Right kidney (tissue), 9 donors: ENCODE measurements around the gene HS3ST3B1.

ENCODE experiments used
- DNase-seq: peaks from one replicate; pipeline ENCODE4 v3.0.0-alpha.2; 2016
- long read RNA-seq, 8 donors: transcript quantifications; one replicate each; lab custom pipeline, GENCODE V29; 2026

The HS3ST3B1 gene
- long read RNA-seq, donor 1, full-length matches to known transcripts: 13 of 13 reads
- long read RNA-seq, donor 1, partial matches to known transcripts: 0 of 13 reads
- long read RNA-seq, donor 1, other reads (novel, unspliced or antisense): 0 of 13 reads
- long read RNA-seq, donor 2, full-length matches to known transcripts: 7 of 12 reads
- long read RNA-seq, donor 2, partial matches to known transcripts: 5 of 12 reads
- long read RNA-seq, donor 2, other reads (novel, unspliced or antisense): 0 of 12 reads
- long read RNA-seq, donor 3, full-length matches to known transcripts: 14 of 14 reads
- long read RNA-seq, donor 3, partial matches to known transcripts: 0 of 14 reads
- long read RNA-seq, donor 3, other reads (novel, unspliced or antisense): 0 of 14 reads
- long read RNA-seq, donor 4, full-length matches to known transcripts: 8 of 8 reads
- long read RNA-seq, donor 4, partial matches to known transcripts: 0 of 8 reads
- long read RNA-seq, donor 4, other reads (novel, unspliced or antisense): 0 of 8 reads
- long read RNA-seq, donor 5, full-length matches to known transcripts: 14 of 19 reads
- long read RNA-seq, donor 5, partial matches to known transcripts: 5 of 19 reads
- long read RNA-seq, donor 5, other reads (novel, unspliced or antisense): 0 of 19 reads
- long read RNA-seq, donor 6, full-length matches to known transcripts: 17 of 24 reads
- long read RNA-seq, donor 6, partial matches to known transcripts: 7 of 24 reads
- long read RNA-seq, donor 6, other reads (novel, unspliced or antisense): 0 of 24 reads
- long read RNA-seq, donor 7: 0 reads
- long read RNA-seq, donor 8, full-length matches to known transcripts: 7 of 13 reads
- long read RNA-seq, donor 8, partial matches to known transcripts: 6 of 13 reads
- long read RNA-seq, donor 8, other reads (novel, unspliced or antisense): 0 of 13 reads

DNA sequence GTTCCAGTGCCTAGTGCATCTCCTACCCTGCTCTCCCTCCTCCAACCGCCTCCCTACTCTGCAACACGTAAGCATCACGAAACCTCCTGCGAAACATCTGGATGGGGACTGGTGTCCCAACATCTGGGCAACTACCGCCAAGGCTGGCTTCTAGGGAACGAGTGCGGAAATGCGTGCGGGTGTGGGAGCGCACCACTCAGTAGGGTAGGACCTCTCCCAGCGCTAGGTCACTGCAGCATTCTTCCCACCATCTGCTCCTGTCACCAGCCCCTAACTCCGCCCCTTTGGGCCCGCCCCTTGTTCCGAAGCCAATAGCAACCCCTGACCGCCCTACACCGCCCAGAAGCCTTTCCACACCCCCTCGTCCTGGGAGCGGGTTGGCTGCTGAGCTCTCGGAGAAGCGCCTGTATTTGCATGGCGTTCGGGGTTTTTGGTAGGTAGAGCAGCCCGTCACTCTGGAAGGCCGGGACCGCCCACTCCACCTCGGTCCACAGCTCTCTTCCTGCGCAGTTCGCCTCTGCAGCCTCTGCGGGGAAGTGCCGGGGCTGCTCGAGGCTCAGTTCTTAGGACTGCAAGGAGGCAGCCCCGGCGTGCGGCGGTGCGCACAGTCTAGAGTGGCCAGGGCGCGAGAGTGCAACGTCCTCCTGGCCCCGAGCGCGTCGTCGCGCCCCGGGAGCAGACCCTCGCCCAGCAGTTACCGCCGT is at the start of gene HS3ST3B1:
HS3ST3B1 (plus strand) TSS at position 507 of the 704 bp plus-strand sequence. CDS start 438 bp downstream, outside the sequence.
- peak; percentile 94 for DNase-seq

- DNase-seq: no peak
Measured at GRCh38 chr17:14261406-14261805, 39.5 kb upstream of the HS3ST3B1 start.

DNA sequence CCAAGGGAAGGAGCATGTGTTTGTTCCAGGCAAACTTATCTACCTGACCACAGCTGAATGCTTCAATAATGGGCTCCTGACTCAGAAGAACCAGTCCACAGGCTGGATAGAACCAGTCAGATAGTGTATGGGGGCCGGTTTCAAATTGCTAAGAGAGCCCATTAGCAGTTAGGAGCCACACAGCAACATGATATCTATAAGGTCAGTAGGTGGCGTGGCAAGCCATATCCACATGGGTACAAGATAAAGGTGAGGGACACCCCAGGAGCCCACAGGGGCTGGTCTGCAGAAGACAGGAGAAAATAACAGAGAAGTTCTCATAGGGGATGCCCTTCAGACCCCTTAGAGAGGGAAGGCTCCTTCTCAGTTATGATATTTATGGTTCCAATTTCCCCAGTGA is 32.6 kb upstream of the HS3ST3B1 start:
- no peak for DNase-seq

GRCh38 chr17:14269473-14269872 is 31.4 kb upstream of the HS3ST3B1 start:
- DNase-seq: no peak

- DNase-seq: no peak
Measured at GRCh38 chr17:14270508-14270907, 30.4 kb upstream of the HS3ST3B1 start.

- no peak for DNase-seq
Measured at GRCh38 chr17:14276535-14277250, 24.2 kb upstream of the HS3ST3B1 start.

DNA sequence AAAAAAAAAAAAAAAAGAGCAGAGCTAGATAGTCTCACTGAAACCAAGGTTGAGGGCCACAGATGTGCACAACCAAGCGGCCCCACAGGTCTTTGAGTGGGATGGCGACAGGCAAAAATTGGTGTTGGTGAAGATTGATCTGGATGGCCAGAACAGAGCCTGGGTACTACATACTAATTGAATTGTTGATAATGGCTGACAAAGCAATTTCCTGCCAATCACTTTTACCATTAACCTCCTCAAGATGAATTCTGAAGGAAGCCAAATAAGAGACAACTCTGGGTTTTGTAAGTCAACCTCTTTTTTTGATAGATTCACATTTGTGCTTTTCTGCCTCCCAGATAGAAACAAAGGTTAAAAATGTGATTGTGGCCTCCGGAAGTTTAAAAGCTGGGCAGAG is 19.4 kb upstream of the HS3ST3B1 start:
- DNase-seq: no peak

- no peak for DNase-seq
Measured at GRCh38 chr17:14282726-14283125, 18.2 kb upstream of the HS3ST3B1 start.

DNA sequence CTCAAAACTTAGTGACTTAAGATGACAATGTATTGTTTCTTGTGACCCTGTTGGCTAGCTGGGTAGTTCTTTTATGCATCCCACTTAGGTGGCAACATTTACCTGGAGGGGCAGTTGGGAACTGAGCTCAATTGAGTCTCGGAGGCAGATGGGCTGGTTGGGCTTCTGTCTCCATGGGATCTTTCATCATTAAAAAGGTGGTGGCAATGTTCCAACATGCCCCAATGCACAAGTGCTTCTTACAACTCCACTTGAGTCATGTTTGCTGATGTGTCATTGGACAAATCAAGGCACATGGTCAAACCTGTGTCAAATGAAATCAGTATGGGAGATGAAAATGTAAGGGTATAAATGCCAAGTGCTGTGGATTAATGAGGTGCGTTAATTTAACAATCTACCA is 11.7 kb upstream of the HS3ST3B1 start:
- DNase-seq: no peak

DNA sequence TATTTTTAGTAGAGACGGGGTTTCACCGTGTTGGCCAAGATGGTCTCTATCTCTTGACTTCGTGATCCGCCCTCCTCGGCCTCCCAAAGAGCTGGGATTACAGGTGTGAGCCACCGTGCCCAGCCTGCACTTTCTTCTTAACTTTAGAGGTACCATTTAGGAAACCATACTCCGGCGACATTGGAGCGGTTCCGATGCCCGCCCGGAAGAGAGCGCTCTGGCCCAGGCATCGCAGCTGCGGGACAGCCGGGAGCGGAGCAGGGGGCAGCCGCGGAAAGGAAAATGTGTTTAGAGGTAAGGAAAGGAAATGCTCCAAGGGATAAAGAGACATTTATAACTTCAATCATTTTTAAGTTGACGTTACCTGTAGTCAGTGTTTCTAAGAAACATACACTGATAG is 6.0 kb upstream of the HS3ST3B1 start:
- DNase-seq: no peak

- no peak for DNase-seq
Measured at GRCh38 chr17:14295676-14296075, 5.2 kb upstream of the HS3ST3B1 start.

- peak; percentile 16 for DNase-seq
Measured at GRCh38 chr17:14296166-14296910, 4.5 kb upstream of the HS3ST3B1 start.

DNA sequence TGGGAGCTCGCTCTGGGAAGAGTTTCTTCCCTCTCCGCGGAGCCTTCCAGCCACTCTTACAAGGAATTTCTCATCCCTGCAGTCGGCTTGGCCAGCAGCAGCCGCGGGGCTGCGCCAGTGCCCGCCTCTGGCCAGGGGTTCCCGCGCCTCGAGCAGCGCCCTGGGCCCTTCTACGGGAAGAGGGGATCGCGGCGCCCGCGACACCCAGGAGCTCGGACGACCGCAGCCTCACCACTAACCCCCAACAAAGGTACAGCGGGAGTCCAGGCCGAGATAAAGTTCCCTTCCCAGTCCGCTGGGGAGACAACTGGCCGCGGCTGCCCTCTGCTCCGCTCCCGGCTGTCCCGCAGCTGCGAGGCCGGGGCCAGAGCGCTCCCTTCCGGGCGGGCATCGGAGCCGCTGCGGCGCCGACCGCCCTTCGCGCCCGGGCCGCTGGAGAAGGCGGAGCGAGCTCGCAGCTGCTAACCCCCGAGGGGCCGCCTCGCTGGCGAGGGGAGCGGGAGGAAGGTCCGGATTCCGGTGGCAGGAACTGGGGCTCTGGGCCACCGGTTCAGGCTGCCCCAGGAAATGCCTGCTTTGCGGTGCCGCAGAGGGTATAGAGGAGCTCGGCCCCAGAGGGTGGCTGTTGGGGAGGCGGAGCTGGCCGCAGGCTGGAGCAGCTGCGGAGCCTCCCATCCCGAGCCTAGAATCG is 3.6 kb upstream of the HS3ST3B1 start:
- peak; percentile 85 for DNase-seq

DNA sequence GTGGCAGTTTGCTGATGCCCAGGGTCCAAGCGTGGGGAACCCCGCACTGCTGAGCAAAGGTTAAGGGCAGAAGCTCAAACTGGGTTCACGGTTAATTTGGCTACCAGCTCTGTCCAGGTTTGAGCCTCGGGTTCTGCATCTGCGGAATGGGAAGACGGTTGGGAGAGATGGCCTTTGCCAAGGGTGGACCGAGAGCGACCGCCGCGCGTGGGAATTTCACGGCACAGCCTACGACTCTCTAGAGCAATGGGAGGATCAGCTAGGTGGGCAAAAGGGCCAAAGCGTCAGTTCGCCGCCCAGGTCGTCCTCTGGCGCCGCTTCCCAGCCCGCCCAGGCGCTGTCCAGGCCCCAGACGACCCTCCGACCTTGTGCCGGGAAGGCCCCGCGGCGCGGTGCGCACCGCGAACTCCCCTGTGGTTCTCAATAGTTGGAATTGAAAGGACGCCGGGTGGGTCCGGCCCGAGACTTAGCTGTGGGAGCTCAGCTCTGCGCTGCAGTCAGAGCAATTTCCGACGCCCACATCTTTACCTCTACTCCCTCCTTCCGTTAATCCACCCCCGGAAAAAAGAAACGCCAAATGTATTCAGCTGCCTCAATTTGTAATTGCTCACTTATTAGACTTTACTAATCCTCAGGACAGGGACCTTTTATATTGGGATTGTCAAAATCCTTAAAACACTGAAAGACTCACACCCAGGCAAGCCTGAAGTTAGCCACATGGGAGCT is 2.5 kb upstream of the HS3ST3B1 start:
- peak; percentile 64 for DNase-seq

DNA sequence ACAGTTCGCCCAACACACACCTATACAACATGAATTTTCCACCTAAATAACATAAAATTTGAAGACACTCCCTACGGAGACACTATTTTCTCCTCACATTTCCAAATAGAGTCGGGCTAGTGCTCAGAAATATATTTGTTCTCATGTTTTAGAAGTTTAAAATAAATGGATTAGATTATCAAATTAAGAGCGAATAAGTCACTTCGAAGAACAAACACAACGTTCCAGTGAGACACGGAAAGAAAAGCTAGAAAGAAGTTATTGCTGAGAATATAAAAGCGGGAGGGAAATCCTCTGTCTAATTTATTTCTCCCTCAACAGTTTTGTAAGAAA is 2.0 kb upstream of the HS3ST3B1 start:
- no peak for DNase-seq

DNA sequence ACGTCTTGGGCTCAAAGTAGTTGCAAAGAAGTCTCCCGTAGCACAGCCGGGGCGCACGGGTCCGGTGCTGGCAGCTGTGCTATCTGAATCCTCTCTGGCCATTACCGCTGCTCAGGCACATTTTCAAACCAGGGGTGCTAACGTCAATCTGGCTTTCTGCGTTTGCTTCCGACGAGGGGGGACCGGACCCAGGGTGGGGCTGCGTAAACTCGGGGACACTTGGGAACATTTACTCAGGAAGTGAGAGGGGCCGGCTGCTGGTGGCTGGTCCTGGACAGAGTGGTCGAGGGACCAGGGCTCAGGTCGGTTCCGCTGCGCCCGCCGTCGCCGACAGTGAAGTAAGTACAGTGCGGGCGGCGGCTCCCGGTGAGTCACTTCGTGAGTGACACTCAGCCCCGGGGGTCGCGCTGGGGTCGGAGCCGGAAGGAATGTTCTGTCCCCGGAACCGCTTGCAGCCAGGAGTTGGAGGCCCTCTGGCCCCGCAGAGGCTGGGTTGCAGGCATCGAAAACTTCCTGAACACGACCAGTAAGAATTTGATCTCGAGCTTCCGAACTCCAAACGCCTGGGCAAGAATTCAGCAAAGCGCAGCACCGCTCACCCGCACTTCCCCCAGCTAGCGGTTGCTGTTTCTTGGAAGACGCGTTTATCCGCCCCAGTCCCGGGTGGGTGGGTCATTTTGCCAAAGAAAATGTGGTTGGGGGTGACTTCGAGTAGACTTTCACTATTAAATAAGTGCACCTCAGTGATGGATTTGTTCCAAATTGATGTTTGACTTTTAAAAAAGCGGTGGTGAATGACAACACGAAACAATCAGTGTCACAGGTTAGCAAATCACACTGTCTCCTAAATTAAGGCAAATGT is 1.4 kb upstream of the HS3ST3B1 start:
- DNase-seq: peak; percentile 78

GRCh38 chr17:14301279-14302090 is 604 bp downstream of the HS3ST3B1 start:
- DNase-seq: no peak

DNA sequence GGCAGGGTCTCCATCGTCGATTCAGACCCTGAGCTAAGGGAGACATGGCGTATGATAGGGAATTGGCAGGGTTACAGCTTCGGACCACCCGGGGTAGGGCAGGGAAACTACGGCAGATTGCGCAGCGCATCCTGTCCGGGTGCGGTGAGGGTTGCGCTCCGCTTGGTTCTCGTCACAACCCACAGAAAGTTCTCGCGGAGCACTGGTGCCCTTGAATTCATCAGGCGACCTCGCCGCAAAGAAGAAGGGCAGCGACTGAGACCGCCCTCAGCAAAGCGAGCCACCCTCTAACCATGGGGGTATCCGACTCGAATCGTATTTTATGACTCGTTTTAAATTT is 1.2 kb downstream of the HS3ST3B1 start:
- no peak for DNase-seq
